ENCODE data around the gene PTPRD.

PTPRD gene

GRCh38 chr9:8533681-8534080 lies 2079.1 kb downstream of the PTPRD start:
- Histone ChIP-seq H3K9me2 (replicated peaks; ENCODE audit: low read depth, low read length) (no peaks in the 10 kb centered on the region), H3K9ac (ENCODE audit: low read depth, low read length, poor library complexity, severe bottlenecking) (no peak overlapping the region), H3K4me1 (ENCODE audit: insufficient read depth, low read length, poor library complexity, severe bottlenecking) (peaks cover 14% of the 10 kb centered on the region), H2AFZ (ENCODE audit: low read length) (no peak overlapping the region), H3K27me3 (ENCODE audit: insufficient read depth, low read length, poor library complexity, severe bottlenecking) (no peaks in the 10 kb centered on the region), H3F3A (ENCODE audit: low read depth) (no peaks in the 10 kb centered on the region; the same call in 1 of the 2 replicates), H4K20me1 (ENCODE audit: insufficient read depth, low read length, poor library complexity, severe bottlenecking) (no peaks in the 10 kb centered on the region), H3K4me2 (ENCODE audit: low read depth, low read length, poor library complexity, severe bottlenecking) (no peak overlapping the region), H3K9me3 (ENCODE audit: insufficient read depth, low read depth, low read length) (no peaks in the 10 kb centered on the region), H3K36me3 (ENCODE audit: insufficient read depth, low read length) (0 out of 2 replicates have a peak, but pooled peaks cover 5% of the 10 kb centered on the region), H3K79me2 (ENCODE audit: insufficient read depth, low read length) (peaks cover 5% of the 10 kb centered on the region; the same call in 1 of the 2 replicates), H3K4me3 (ENCODE audit: low read length, poor library complexity, severe bottlenecking) (no peak overlapping the region)
- TF ChIP-seq EZH2phosphoT487 (IDR thresholded peaks at IDR 0.05; ENCODE audit: borderline replicate concordance): no peak
- no peak for TF ChIP-seq CTCF (conservative IDR thresholded peaks at IDR 0.05; ENCODE audit: low read length)

DNA sequence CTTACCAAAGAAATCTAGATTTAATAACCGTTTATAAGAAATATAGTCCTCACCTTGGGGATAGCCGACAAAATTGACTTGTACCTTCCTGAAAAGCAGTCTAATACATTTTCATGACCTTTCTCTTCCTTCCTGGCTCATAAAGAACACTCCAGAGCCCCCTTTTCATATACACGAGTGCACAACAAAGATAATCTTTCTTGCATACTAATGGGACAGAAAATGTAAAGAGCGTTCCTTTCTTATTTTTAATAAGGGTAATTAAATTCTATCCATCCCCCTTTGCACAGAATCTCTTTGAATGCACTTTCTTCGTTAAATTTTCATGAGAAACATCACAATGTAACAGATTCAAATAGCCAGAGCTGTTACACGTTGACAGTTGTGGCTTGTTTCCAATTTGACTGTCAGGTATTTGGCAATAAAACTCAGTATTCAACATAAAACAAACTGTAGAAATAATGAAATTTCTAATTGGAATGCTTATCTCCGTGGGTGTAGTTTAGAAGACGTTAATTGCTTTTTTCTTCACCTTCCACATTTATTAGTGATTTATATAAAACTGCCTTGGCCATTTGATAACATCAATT lies 2080.9 kb downstream of the PTPRD start:
- Histone ChIP-seq H3K4me1 (ENCODE audit: insufficient read depth, low read length, poor library complexity, severe bottlenecking) (peaks cover 14% of the 10 kb centered on the region), H4K20me1 (ENCODE audit: insufficient read depth, low read length, poor library complexity, severe bottlenecking) (no peaks in the 10 kb centered on the region), H2AFZ (ENCODE audit: low read length) (no peak overlapping the region), H3K36me3 (ENCODE audit: insufficient read depth, low read length) (peaks cover 14% of the 10 kb centered on the region; the same call in 1 of the 2 replicates), H3K9me3 (ENCODE audit: insufficient read depth, low read depth, low read length) (no peaks in the 10 kb centered on the region), H3K9me2 (replicated peaks; ENCODE audit: low read depth, low read length) (no peaks in the 10 kb centered on the region), H3K4me2 (ENCODE audit: low read depth, low read length, poor library complexity, severe bottlenecking) (no peak overlapping the region), H3K79me2 (ENCODE audit: insufficient read depth, low read length) (peaks cover 5% of the 10 kb centered on the region; the same call in 1 of the 2 replicates), H3K4me3 (ENCODE audit: low read length, poor library complexity, severe bottlenecking) (no peak overlapping the region), H3K27me3 (ENCODE audit: insufficient read depth, low read length, poor library complexity, severe bottlenecking) (no peaks in the 10 kb centered on the region), H3F3A (ENCODE audit: low read depth) (no peaks in the 10 kb centered on the region; the same call in 1 of the 2 replicates), H3K9ac (ENCODE audit: low read depth, low read length, poor library complexity, severe bottlenecking) (no peak overlapping the region)
- no peak for TF ChIP-seq CTCF (conservative IDR thresholded peaks at IDR 0.05; ENCODE audit: low read length)
- no peak for TF ChIP-seq EZH2phosphoT487 (IDR thresholded peaks at IDR 0.05; ENCODE audit: borderline replicate concordance)

- Histone ChIP-seq H4K20me1 (ENCODE audit: insufficient read depth, low read length, poor library complexity, severe bottlenecking) (no peaks in the 10 kb centered on the region), H3K79me2 (ENCODE audit: insufficient read depth, low read length) (no peaks in the 10 kb centered on the region), H2AFZ (ENCODE audit: low read length) (no peak overlapping the region), H3K9ac (ENCODE audit: low read depth, low read length, poor library complexity, severe bottlenecking) (no peak overlapping the region), H3K4me2 (ENCODE audit: low read depth, low read length, poor library complexity, severe bottlenecking) (no peak overlapping the region), H3K36me3 (ENCODE audit: insufficient read depth, low read length) (peaks cover 95% of the 10 kb centered on the region), H3K4me1 (ENCODE audit: insufficient read depth, low read length, poor library complexity, severe bottlenecking) (no peaks in the 10 kb centered on the region), H3K4me3 (ENCODE audit: low read length, poor library complexity, severe bottlenecking) (no peak overlapping the region), H3K9me2 (replicated peaks; ENCODE audit: low read depth, low read length) (no peaks in the 10 kb centered on the region), H3F3A (ENCODE audit: low read depth) (no peaks in the 10 kb centered on the region), H3K9me3 (ENCODE audit: insufficient read depth, low read depth, low read length) (no peaks in the 10 kb centered on the region), H3K27me3 (ENCODE audit: insufficient read depth, low read length, poor library complexity, severe bottlenecking) (no peaks in the 10 kb centered on the region)
- TF ChIP-seq CTCF (conservative IDR thresholded peaks at IDR 0.05; ENCODE audit: low read length): no peak
- no peak for TF ChIP-seq EZH2phosphoT487 (IDR thresholded peaks at IDR 0.05; ENCODE audit: borderline replicate concordance)
These were observed 2091.7 kb downstream of the PTPRD start for GRCh38 chr9:8521112-8521511.

Data from Loucy (cell line).